HG02973 (cell line): ENCODE data around the gene SLCO4A1.

ENCODE experiments used
- ATAC-seq: cut with Tn5 transposase; IDR thresholded peaks from one replicate; pipeline ENCODE4 v1.9.1; 2021; ENCODE audit warnings: moderate library complexity; ENCODE audit not compliant: unreplicated experiment

The SLCO4A1 gene

GRCh38 chr20:62642051-62642665, at the start of gene SLCO4A1:
SLCO4A1 (plus strand) TSS chr20:62642503; CDS start chr20:62656455, 13,952 bp downstream.
- peak; percentile 42 for ATAC-seq

DNA sequence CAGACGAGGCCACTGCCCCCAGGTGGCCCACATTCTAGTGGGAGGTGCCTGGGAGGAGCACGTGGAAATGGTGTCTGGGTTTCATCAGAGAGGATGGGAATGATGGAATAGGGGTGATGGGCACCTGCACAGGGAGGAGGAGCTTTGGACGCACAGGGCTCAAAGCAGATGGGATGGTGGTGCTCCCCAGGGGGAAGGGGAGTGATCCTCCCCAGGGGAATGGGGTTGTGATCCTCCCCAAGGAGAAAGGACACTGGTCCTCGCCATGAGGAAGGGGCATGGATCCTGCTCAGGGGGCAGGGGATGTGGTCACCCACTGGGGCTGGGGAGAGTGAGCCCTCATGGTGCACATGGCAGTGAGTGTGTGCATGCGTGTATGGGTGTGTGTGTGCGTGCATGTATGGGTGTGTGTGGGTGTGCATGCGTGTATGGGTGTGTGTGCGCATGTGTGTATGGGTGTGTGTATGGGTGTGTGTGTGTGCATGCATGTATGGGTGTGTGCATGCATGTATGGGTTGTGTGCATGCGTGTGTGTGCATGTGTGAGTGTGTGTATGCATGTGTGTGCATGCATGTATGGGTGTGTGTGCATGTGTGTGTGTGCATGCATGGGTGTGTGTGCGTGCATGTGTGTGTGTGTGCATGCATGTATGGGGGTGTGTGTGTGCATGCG, 49.7 kb upstream of the SLCO4A1 start:
- no peak for ATAC-seq

GRCh38 chr20:62593616-62594015, 48.7 kb upstream of the SLCO4A1 start:
- ATAC-seq: no peak

DNA sequence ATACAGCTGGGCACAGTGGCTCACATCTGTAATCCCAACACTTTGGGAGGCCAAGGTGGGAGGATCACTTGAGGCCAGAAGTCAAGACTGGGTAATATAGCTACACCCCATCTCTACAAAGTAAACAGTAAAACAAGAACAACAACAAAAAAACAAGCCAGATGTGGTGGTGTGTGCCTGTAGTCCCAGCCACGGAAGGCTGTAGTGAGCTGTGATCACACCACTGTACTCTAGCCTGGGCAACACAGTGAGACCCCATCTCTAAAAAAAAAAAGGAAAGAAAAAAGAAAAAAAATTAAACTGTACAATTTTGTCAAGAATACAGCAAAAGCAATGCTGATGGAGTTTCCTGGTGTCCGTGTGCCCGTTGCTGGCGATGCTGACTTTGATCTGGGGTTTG, 47.2 kb upstream of the SLCO4A1 start:
- ATAC-seq: no peak

DNA sequence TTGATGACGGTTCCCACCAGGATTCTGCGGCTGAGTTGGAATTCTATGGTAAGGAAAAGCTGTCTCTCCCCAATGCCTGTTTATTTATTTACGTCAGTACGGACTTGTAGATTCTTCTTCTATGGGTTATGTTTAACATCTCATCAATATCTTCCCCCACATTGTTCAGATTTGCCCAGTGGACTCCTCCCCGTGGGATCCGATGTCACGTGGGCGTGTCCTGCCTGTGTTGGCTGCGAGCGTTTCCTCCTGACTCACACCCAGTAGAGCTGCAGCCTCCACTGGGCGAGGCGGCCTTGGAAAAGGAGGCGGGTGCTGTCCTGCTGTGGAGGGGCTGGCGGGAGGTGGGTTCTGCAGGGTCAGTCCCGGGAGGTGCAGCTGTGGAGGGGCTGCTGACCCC, 46.8 kb upstream of the SLCO4A1 start:
- ATAC-seq: no peak

GRCh38 chr20:62596486-62596885, 45.8 kb upstream of the SLCO4A1 start:
- ATAC-seq: no peak

GRCh38 chr20:62596921-62597320, 45.4 kb upstream of the SLCO4A1 start:
- ATAC-seq: no peak

DNA sequence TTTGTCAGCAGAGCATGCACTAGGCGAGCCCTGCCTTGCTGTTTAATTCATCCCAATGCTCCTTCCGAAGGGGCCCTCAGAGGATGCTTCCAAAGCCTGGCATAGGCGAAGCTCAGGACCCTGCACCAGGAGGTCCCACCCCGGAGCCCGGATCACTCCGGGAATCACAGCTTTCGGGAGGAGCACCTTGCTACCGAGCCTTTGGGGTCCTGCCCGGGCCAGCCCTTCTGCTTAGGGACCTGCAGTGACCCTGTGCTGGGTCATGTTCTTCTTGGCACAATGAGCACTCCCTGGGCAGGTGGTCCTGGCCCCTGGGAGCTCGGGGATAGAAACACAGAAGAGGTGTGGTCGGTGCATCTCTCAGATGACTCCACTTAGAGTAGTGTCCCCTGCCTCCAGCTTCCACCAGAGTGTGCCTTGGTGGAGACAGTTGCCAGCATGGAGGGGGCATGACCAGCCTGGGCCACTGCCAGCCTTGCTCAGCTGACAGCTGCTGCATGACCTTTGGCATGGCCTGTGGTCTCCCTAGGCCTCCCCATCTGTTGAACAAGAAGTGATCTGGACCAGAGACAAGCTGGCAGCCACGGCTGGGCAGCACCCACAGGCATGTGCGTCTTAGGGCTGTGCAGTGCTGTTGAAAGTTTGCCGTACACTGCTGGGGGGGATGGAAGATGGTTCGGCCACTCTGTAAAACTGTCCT, 44.7 kb upstream of the SLCO4A1 start:
- ATAC-seq: no peak

DNA sequence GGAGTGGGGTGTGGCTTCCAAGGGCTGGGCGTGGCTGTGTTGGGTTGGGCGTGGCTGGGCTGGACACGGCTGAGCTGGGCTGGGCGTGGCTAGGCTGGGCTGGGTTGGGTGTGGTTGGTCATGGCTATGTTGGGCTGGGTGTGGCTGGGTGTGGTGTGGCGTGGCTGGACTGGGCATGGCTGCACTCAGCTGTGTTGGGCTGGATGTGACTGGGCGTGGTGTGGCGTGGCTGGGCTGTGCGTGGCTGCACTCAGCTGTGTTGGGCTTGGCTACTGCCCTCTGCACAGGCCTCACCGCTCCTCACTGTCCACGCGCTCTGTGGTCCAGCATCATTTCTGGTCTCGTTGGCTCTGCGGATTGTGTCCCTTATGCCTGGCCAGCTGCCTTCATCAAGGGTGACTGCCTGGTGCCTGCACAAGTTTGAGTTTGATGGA, 43.5 kb upstream of the SLCO4A1 start:
- ATAC-seq: no peak

DNA sequence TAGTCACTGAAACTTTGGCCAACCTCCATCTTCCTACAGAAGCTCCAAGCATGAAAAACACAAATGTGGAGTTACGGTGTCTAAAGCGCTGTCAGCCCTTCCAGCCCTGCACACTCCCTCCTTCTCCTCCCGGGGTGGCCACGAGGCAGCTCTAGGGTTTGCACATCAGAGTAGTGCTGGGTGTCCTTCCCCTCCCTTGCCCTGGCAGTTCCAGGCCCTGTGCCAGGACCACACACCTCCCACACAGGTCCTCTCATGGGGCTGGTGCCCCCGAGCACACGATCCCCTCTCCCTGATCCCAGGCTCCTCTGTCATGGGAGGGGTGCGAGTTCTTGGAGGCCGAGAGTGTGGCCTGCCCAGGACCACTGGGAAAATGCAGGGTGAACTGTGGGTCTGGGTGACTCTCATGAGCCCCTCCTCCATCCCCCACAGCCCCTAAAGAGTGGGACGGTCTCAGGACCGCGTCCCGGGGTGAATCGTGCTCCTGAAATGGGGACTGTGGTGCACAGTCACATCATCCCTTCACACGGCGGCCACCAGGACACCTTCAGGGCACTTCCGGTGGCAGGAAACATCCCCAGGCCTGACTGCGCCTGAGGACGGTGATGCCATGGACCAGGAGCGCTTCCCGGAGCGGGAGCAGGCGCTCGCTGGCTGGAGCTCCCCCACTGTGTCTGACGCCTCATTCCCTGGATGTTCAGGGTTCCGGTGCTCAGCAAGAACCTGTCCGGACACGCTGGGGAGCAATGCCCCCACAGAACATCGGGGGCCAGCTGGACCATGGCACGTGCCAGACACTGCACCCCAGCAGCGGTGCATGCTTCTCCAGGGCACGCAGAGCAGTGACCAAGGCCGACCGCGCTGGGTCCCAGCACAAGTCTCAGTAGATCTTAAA, 42.8 kb upstream of the SLCO4A1 start:
- ATAC-seq: no peak

GRCh38 chr20:62601172-62601571, 41.1 kb upstream of the SLCO4A1 start:
- ATAC-seq: no peak

DNA sequence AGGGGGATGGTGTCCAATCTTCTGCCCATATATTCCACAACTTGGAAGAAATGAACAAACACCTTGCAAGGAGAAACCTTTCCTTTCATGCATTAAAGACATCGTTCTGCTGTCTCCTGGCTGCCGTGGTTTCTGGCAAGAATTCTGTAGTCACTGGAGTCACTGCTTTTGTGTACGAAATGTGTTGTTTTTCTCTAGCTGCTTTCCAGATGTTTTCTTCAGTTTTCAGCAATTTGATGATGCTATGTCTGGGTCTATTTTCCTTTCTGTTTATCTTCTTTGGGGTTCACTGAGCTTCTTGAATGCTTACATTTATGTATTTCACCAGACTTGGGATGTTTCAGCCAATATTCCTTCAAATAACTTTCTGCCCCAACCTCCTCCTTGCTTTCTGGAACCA, 40.6 kb upstream of the SLCO4A1 start:
- no peak for ATAC-seq

DNA sequence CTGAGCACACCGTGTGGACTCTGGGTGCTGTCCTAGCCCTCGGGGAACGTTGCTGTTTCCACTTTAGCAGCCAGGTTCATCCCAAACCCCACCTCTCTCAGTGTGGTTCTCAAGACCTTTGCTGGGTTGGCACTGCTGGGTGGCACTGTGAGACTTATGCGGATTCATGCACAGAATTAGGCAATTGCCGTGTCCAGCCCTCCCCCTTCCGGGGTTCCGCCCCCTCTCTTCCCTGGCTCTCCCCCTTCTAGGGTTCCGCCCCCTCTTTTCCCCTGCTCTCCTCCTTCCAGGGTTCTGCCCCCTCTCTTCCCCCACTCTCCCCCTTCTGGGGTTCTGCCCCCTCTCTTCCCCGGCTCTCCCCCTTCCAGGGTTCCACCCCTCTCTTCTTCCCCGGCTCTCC, 39.8 kb upstream of the SLCO4A1 start:
- ATAC-seq: no peak

GRCh38 chr20:62603021-62603906, 39.0 kb upstream of the SLCO4A1 start:
- no peak for ATAC-seq

DNA sequence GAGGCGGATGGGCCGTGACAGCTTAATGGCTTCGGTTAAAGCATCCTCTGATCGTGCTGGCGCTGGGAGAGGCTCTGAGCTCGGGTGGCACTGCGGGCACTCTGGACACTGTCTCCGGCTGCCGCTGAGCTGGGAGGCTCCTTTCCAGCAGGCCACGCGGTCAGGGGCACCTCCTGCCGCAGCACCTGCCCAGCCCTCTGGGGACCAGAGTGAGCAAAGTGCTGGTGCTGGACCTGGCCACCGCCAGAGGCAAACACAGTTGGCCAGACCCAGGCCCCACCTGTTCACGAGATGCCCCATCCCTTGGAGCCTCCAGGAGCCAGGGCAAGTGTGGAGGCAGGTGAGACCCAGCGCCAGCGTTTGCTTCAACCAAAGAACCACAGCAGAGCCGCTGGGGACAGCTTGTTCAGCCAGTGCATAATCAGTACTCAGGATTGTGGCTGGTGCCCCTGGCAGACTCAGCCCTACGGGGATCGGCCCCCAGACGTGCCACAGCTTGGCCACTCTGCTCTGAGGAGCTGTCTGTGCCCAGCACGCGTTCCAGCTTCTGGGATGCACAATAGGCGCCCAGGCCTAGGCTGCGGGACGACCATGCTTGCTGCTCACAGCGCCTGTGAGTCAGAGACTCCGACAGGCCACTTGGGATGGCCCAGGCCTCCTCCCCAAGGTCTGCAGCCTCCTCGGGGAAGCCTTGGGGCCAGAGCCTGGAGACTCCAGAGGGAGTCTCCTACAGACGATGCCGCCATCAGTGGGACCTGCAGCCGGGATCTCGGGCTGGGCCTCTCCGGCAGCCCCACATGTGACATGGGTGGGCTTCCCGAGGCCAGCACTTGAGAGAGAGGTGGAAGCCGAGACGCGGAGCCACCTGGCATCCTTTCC, 38.2 kb upstream of the SLCO4A1 start:
- no peak for ATAC-seq

GRCh38 chr20:62604796-62605195, 37.5 kb upstream of the SLCO4A1 start:
- ATAC-seq: no peak

DNA sequence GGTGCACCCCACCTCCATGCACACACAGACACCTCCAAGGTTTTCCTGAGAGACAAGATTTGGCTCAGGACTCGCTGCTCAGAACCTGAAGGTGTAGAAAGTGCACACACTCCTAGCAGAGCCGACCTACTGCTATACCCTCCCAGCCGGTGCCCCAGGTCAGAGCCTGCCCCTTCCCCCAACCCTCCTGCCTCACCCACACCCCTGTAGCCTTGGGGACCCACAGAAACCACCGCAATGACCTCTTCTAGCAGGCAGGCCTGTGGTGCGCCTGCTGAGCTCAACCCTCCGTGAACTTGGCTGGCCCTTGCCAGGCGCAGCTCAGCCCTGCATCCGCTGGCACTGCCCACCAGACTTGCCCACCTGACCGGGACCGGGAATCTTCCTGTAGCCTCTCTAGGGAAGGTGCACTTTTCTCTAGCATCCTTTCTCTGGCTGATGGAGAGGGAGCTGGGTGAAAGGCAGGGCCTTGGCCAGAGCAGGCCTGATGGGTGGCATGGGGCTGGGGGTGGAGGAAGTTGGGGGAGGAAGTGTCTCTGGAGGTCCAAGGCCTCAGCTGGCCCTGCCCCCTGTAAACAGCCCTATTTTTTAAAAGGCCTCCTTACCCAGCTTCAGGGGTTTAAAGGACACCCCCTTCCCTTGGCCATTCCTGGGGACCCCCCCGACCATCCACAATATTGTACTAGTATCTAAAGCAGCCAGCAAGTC, 36.9 kb upstream of the SLCO4A1 start:
- no peak for ATAC-seq

- ATAC-seq: no peak
Observed at GRCh38 chr20:62606016-62606415, 36.3 kb upstream of the SLCO4A1 start.
